ENCODE results near the gene DCC.

GRCh38 chr18:53551868-53552426, 1212.0 kb downstream of the DCC start:
- no peak for TF ChIP-seq CTCF (IDR thresholded peaks at IDR 0.05 in 8 of 11, conservative IDR thresholded peaks at IDR 0.05 in 3 of 11)
- TF ChIP-seq POLR2A (IDR thresholded peaks at IDR 0.05): no peak
- TF ChIP-seq POLR2AphosphoS5 (IDR thresholded peaks at IDR 0.05): no peak

Data from spleen (tissue), 7 donors.